SK-N-SH treated with all-trans-retinoic acid at 6 μM for 48 hours (cell line): ENCODE data around the gene PORCN.
"Not testable (repeated sequence)": the region's sequence is repeated elsewhere in the genome, so short reads cannot be mapped to it uniquely, and the experiment has no call there.

Experiments
- ATAC-seq: fragments of 200-7000 bp; cut with Tn5 transposase; 3 replicates; pipeline ENCODE4 v1.9.1; 2020; ENCODE audit warnings: mild to moderate bottlenecking, moderate library complexity
- ARNTL ChIP-seq: fragments of 450-650 bp; formaldehyde crosslinking; IDR thresholded peaks from 2 replicates; pipeline ENCODE4 v1.5.0; 2020; ENCODE audit warnings: low read depth, mild to moderate bottlenecking, moderate library complexity, borderline replicate concordance
- BACH2 ChIP-seq: fragments of 250-450 bp; sonication (Bioruptor Pico); IDR thresholded peaks from 2 replicates; pipeline ENCODE4 v1.9.0; 2021; ENCODE audit warnings: mild to moderate bottlenecking, borderline replicate concordance
- CREB5 ChIP-seq: fragments of 250-450 bp; sonication (Bioruptor Pico); IDR thresholded peaks from 2 replicates; pipeline ENCODE4 v1.5.1; 2020; ENCODE audit warnings: low read depth, mild to moderate bottlenecking, moderate library complexity
- CSDC2 ChIP-seq: fragments of 250-450 bp; sonication (Bioruptor Pico); IDR thresholded peaks from 2 replicates; pipeline ENCODE4 v1.5.0; 2020; ENCODE audit warnings: mild to moderate bottlenecking, moderate library complexity
- GLIS3 ChIP-seq: fragments of 250-450 bp; sonication (Bioruptor Pico); IDR thresholded peaks from 2 replicates; pipeline ENCODE4 v1.5.0; 2020; ENCODE audit warnings: mild to moderate bottlenecking, moderate library complexity
- ISL1 ChIP-seq: fragments of 250-450 bp; sonication (Bioruptor Pico); IDR thresholded peaks from 2 replicates; pipeline ENCODE4 v2.1.2; 2022; ENCODE audit warnings: mild to moderate bottlenecking, moderate library complexity
- OSR1 ChIP-seq: fragments of 250-450 bp; sonication (Bioruptor Pico); IDR thresholded peaks from 2 replicates; pipeline ENCODE4 v1.8.0; 2022; ENCODE audit warnings: moderate library complexity, mild to moderate bottlenecking, inconsistent platforms
- POU6F1 ChIP-seq: fragments of 250-450 bp; sonication (Bioruptor Pico); IDR thresholded peaks from 2 replicates; pipeline ENCODE4 v1.8.0; 2021; ENCODE audit warnings: low read depth, mild to moderate bottlenecking, moderate library complexity, borderline replicate concordance
- RARB ChIP-seq: fragments of 250-450 bp; sonication (Bioruptor Pico); IDR thresholded peaks from 2 replicates; pipeline ENCODE4 v1.8.0; 2021; ENCODE audit warnings: mild to moderate bottlenecking, moderate library complexity
- SNAI2 ChIP-seq: fragments of 250-450 bp; sonication (Bioruptor Pico); IDR thresholded peaks from 2 replicates; pipeline ENCODE4 v1.5.0; 2020; ENCODE audit warnings: mild to moderate bottlenecking, moderate library complexity
- TCF4 ChIP-seq: fragments of 250-450 bp; sonication (Bioruptor Pico); IDR thresholded peaks from 2 replicates; pipeline ENCODE4 v1.8.0; 2021; ENCODE audit warnings: mild to moderate bottlenecking, moderate library complexity, borderline replicate concordance
- TOX ChIP-seq: fragments of 250-450 bp; sonication (Bioruptor Pico); IDR thresholded peaks from 2 replicates; pipeline ENCODE4 v1.8.0; 2021; ENCODE audit warnings: mild to moderate bottlenecking, moderate library complexity, borderline replicate concordance
- TSHZ2 ChIP-seq: fragments of 250-450 bp; sonication (Bioruptor Pico); IDR thresholded peaks from 2 replicates; pipeline ENCODE4 v1.5.0; 2020; ENCODE audit warnings: mild to moderate bottlenecking, moderate library complexity
- ZC3H10 ChIP-seq: fragments of 250-450 bp; sonication (Bioruptor Pico); IDR thresholded peaks from 2 replicates; pipeline ENCODE4 v1.5.1; 2021; ENCODE audit warnings: mild to moderate bottlenecking, moderate library complexity
- ZFP3 ChIP-seq: fragments of 250-450 bp; sonication (Bioruptor Pico); IDR thresholded peaks from 2 replicates; pipeline ENCODE4 v1.5.0; 2020; ENCODE audit warnings: mild to moderate bottlenecking, moderate library complexity
- ZFP30 ChIP-seq: fragments of 450-650 bp; formaldehyde crosslinking; IDR thresholded peaks from 2 replicates; pipeline ENCODE4 v1.5.0; 2022; ENCODE audit warnings: mild to moderate bottlenecking, moderate library complexity
- ZNF565 ChIP-seq: fragments of 450-650 bp; formaldehyde crosslinking; conservative IDR thresholded peaks from 2 replicates; pipeline ENCODE4 v1.5.0; 2020; ENCODE audit warnings: low read depth, mild to moderate bottlenecking, moderate library complexity
- ZNF8 ChIP-seq: fragments of 450-650 bp; formaldehyde crosslinking; IDR thresholded peaks from 2 replicates; pipeline ENCODE4 v1.5.0; 2020; ENCODE audit warnings: mild to moderate bottlenecking, moderate library complexity
- TF ChIP-seq, protein P1 (sequence below): fragments of 250-450 bp; sonication (Bioruptor Pico); IDR thresholded peaks from 2 replicates; pipeline ENCODE4 v1.5.1; 2021; ENCODE audit warnings: mild to moderate bottlenecking, moderate library complexity

The PORCN gene

DNA sequence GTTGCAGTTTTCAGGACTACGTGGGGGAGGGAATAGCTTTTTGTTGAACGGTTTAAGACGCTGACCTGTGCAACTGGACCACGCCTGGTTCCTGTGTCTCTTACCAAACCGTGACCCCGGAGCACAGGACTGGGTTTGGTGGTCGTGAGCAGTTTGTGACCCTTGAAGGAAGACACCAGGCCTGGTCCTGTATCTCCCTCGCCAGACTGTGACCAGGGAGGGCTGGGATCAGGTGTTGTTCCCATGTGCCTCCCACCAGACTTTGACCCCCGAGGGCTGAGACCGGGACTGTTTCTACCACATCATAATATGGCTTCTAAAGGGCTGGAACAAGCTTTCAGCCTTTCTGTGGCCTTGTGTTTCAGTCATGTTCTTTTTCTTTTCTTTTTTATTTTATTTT is 13.5 kb downstream of the PORCN start:
- no peak for ATAC-seq
- TF ChIP-seq TCF4 (CRISPR knock-in tag) (no peak), BACH2 (CRISPR knock-in tag) (no peak), ZNF565 (no peak), TSHZ2 (no peak), POU6F1 (no peak), GLIS3 (CRISPR knock-in tag) (no peak), TOX (no peak), ZFP30 (CRISPR knock-in tag) (no peak), SNAI2 (CRISPR knock-in tag) (no peak), CREB5 (no peak), ISL1 (no peak), OSR1 (no peak), RARB (CRISPR knock-in tag) (no peak), CSDC2 (CRISPR knock-in tag) (no peak), ARNTL (CRISPR knock-in tag) (no peak), ZNF8 (CRISPR knock-in tag) (no peak), ZFP3 (no peak)
- TF ChIP-seq, protein P1, sequence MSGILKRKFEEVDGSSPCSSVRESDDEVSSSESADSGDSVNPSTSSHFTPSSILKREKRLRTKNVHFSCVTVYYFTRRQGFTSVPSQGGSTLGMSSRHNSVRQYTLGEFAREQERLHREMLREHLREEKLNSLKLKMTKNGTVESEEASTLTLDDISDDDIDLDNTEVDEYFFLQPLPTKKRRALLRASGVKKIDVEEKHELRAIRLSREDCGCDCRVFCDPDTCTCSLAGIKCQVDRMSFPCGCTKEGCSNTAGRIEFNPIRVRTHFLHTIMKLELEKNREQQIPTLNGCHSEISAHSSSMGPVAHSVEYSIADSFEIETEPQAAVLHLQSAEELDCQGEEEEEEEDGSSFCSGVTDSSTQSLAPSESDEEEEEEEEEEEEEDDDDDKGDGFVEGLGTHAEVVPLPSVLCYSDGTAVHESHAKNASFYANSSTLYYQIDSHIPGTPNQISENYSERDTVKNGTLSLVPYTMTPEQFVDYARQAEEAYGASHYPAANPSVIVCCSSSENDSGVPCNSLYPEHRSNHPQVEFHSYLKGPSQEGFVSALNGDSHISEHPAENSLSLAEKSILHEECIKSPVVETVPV (CRISPR knock-in tag): no peak

DNA sequence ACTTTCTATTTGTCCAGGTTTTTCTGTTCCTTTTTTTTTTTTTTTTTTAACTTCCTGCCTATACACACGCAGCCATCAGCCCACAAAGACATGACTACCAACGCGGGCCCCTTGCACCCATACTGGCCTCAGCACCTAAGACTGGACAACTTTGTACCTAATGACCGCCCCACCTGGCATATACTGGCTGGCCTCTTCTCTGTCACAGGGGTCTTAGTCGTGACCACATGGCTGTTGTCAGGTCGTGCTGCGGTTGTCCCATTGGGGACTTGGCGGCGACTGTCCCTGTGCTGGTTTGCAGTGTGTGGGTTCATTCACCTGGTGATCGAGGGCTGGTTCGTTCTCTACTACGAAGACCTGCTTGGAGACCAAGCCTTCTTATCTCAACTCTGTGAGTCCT is 14.9 kb downstream of the PORCN start:
- TF ChIP-seq OSR1 (no peak), CSDC2 (CRISPR knock-in tag) (no peak), ZC3H10 (no peak)
- ATAC-seq: no peak

DNA sequence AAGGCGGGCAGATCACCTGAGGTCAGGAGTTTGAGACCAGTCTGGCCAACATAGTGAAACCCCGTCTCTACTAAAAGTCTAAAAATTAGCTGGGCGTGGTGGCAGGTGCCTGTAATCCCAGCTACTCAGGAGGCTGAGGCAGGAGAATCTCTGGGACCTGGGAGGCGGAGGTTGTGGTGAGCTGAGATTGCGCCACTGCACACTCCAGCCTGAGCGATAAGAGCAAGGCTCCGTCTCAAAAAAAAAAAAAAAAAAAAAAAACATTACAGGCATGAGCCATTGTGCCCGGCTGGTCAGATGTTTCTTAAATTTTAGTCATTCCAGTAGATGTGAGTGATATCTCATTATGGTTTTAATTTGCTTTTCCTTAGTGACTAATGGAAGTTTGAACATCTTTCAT is 17.1 kb downstream of the PORCN start:
- not testable (repeated sequence) for ATAC-seq

GRCh38 chrX:48530736-48531135 is 21.9 kb downstream of the PORCN start:
- ATAC-seq: no peak
- TF ChIP-seq ISL1 (no peak), CREB5 (no peak), POU6F1 (no peak), ZFP3 (no peak), ZFP30 (CRISPR knock-in tag) (no peak), ARNTL (CRISPR knock-in tag) (no peak)
- TF ChIP-seq, protein P1 (CRISPR knock-in tag): no peak
